Activated naive CD4-positive, alpha-beta T cell treated with anti-CD3 and anti-CD28 coated beads, Interleukin-2, amount 10 ng/mL, durations not matched to agents 7 days and 5 days (primary cell): ENCODE data around the gene POLR2J.
A peak's percentile ranks its signal among the peaks of the same experiment; 100 is the strongest.
"Not testable (repeated sequence)": the region's sequence is repeated elsewhere in the genome, so short reads cannot be mapped to it uniquely, and the experiment has no call there.

Source experiments
- CTCF ChIA-PET: fragments of 350-600 bp; sonication (Branson Sonifier 250); formaldehyde crosslinking; loops from one replicate; lab custom pipeline; 2021; ENCODE audit warnings: antibody characterized with exemption; lab: Charles Lee
- DNase-seq: peaks from one replicate; pipeline ENCODE4 v3.0.0-alpha.2; 2020
- H3K27ac Mint-ChIP-seq: one replicate; pipeline ENCODE4 v1.8.0; 2021; ENCODE audit warnings: mild to moderate bottlenecking, moderate library complexity, mixed read lengths
- H3K27me3 Mint-ChIP-seq: one replicate; pipeline ENCODE4 v1.8.0; 2021; ENCODE audit warnings: mild to moderate bottlenecking, mixed read lengths
- H3K36me3 Mint-ChIP-seq: one replicate; pipeline ENCODE4 v1.8.0; 2021; ENCODE audit warnings: mixed read lengths
- H3K4me1 Mint-ChIP-seq: one replicate; pipeline ENCODE4 v1.8.0; 2021; ENCODE audit warnings: mixed read lengths
- H3K4me3 Mint-ChIP-seq: one replicate; pipeline ENCODE4 v1.8.0; 2021; ENCODE audit warnings: mild to moderate bottlenecking, moderate library complexity, mixed read lengths
- H3K9me3 Mint-ChIP-seq: one replicate; pipeline ENCODE4 v1.8.0; 2021; ENCODE audit warnings: mixed read lengths

The POLR2J gene

GRCh38 chr7:102505298-102506185 is 26.8 kb upstream of the POLR2J start:
- H3K4me1 Mint-ChIP-seq, H3K9me3 Mint-ChIP-seq, DNase-seq, H3K4me3 Mint-ChIP-seq, H3K27ac Mint-ChIP-seq, CTCF ChIA-PET, H3K36me3 Mint-ChIP-seq, H3K27me3 Mint-ChIP-seq: not testable (repeated sequence)

- H3K27ac Mint-ChIP-seq, H3K36me3 Mint-ChIP-seq, H3K4me3 Mint-ChIP-seq, CTCF ChIA-PET, H3K27me3 Mint-ChIP-seq, DNase-seq, H3K9me3 Mint-ChIP-seq, H3K4me1 Mint-ChIP-seq: not testable (repeated sequence)
Observed at GRCh38 chr7:102503141-102503540, 24.4 kb upstream of the POLR2J start.

- H3K4me3 Mint-ChIP-seq, H3K36me3 Mint-ChIP-seq, H3K4me1 Mint-ChIP-seq, H3K27ac Mint-ChIP-seq, H3K9me3 Mint-ChIP-seq, H3K27me3 Mint-ChIP-seq, CTCF ChIA-PET: not testable (repeated sequence)
- DNase-seq = peak; percentile 14
Observed at GRCh38 chr7:102498321-102498720, 19.6 kb upstream of the POLR2J start.

GRCh38 chr7:102497308-102497707 is 18.6 kb upstream of the POLR2J start:
- H3K36me3 Mint-ChIP-seq, H3K9me3 Mint-ChIP-seq, H3K4me3 Mint-ChIP-seq, CTCF ChIA-PET, H3K27ac Mint-ChIP-seq, H3K4me1 Mint-ChIP-seq, H3K27me3 Mint-ChIP-seq: not testable (repeated sequence)
- DNase-seq = peak; percentile 11

GRCh38 chr7:102496861-102497260 is 18.1 kb upstream of the POLR2J start:
- H3K4me1 Mint-ChIP-seq, H3K4me3 Mint-ChIP-seq, H3K27ac Mint-ChIP-seq, H3K9me3 Mint-ChIP-seq, DNase-seq, CTCF ChIA-PET, H3K36me3 Mint-ChIP-seq, H3K27me3 Mint-ChIP-seq: not testable (repeated sequence)

- DNase-seq, H3K27me3 Mint-ChIP-seq, H3K9me3 Mint-ChIP-seq, CTCF ChIA-PET, H3K36me3 Mint-ChIP-seq, H3K27ac Mint-ChIP-seq, H3K4me1 Mint-ChIP-seq, H3K4me3 Mint-ChIP-seq: not testable (repeated sequence)
Observed at GRCh38 chr7:102494473-102495149, 15.9 kb upstream of the POLR2J start.

GRCh38 chr7:102494026-102494425 is 15.3 kb upstream of the POLR2J start:
- H3K4me1 Mint-ChIP-seq, CTCF ChIA-PET, H3K4me3 Mint-ChIP-seq, H3K9me3 Mint-ChIP-seq, H3K27ac Mint-ChIP-seq, H3K27me3 Mint-ChIP-seq, H3K36me3 Mint-ChIP-seq: not testable (repeated sequence)
- DNase-seq = peak; percentile 36

- H3K36me3 Mint-ChIP-seq, H3K27ac Mint-ChIP-seq, CTCF ChIA-PET, H3K4me1 Mint-ChIP-seq, H3K9me3 Mint-ChIP-seq, H3K4me3 Mint-ChIP-seq, H3K27me3 Mint-ChIP-seq: not testable (repeated sequence)
- DNase-seq = peak; percentile 57
Observed at GRCh38 chr7:102493220-102493935, 14.7 kb upstream of the POLR2J start.

GRCh38 chr7:102490529-102491075 is 11.9 kb upstream of the POLR2J start:
- H3K4me1 Mint-ChIP-seq, H3K9me3 Mint-ChIP-seq, CTCF ChIA-PET, H3K4me3 Mint-ChIP-seq, H3K27me3 Mint-ChIP-seq, H3K27ac Mint-ChIP-seq, H3K36me3 Mint-ChIP-seq: not testable (repeated sequence)
- peak; percentile 55 for DNase-seq

- H3K4me1 Mint-ChIP-seq, H3K27me3 Mint-ChIP-seq, H3K36me3 Mint-ChIP-seq, H3K4me3 Mint-ChIP-seq, DNase-seq, H3K27ac Mint-ChIP-seq, H3K9me3 Mint-ChIP-seq, CTCF ChIA-PET: not testable (repeated sequence)
Observed at GRCh38 chr7:102484317-102484716, 5.6 kb upstream of the POLR2J start.

- DNase-seq, H3K27me3 Mint-ChIP-seq, H3K9me3 Mint-ChIP-seq, H3K4me1 Mint-ChIP-seq, CTCF ChIA-PET, H3K36me3 Mint-ChIP-seq, H3K27ac Mint-ChIP-seq, H3K4me3 Mint-ChIP-seq: not testable (repeated sequence)
Observed at GRCh38 chr7:102481962-102482361, 3.2 kb upstream of the POLR2J start.

- H3K4me1 Mint-ChIP-seq, H3K27ac Mint-ChIP-seq, H3K9me3 Mint-ChIP-seq, H3K4me3 Mint-ChIP-seq, CTCF ChIA-PET, H3K27me3 Mint-ChIP-seq, H3K36me3 Mint-ChIP-seq: not testable (repeated sequence)
- DNase-seq = peak; percentile 64
Observed at GRCh38 chr7:102479982-102480637, 1.4 kb upstream of the POLR2J start.

- DNase-seq, H3K27ac Mint-ChIP-seq, H3K27me3 Mint-ChIP-seq, H3K4me3 Mint-ChIP-seq, H3K36me3 Mint-ChIP-seq, H3K4me1 Mint-ChIP-seq, H3K9me3 Mint-ChIP-seq, CTCF ChIA-PET: not testable (repeated sequence)
Observed at GRCh38 chr7:102479209-102479584, 475 bp upstream of the POLR2J start.

- H3K27me3 Mint-ChIP-seq, H3K9me3 Mint-ChIP-seq, CTCF ChIA-PET, H3K36me3 Mint-ChIP-seq, H3K4me1 Mint-ChIP-seq, H3K4me3 Mint-ChIP-seq, H3K27ac Mint-ChIP-seq: not testable (repeated sequence)
- peak; percentile 12 for DNase-seq
Observed at GRCh38 chr7:102474736-102475435, 3.8 kb downstream of the POLR2J start.
